Prostate gland (tissue), 2 donors: Measurements from ENCODE around the gene DUOX2. TPM values are rescaled to one million over a fixed set of nuclear protein-coding genes. Genes with fewer than 3 reads are reported as not detected.

Experiments used
- DNase-seq: peaks from one replicate; pipeline ENCODE4 v3.0.0-alpha.2; 2019; ENCODE audit warnings: low spot score
- H3K27ac ChIP-seq, 2 donors: fragments of 200-600 bp; sonication (generic); 2 replicates each; pipeline ENCODE4 v1.5.1; 2017 to 2019
- H3K27me3 ChIP-seq: fragments of 200-600 bp; sonication (generic); replicated peaks from 2 replicates; pipeline ENCODE4 v1.5.1; 2019; ENCODE audit not compliant: insufficient read depth
- H3K36me3 ChIP-seq, 2 donors: fragments of 200-600 bp; sonication (generic); 1 replicate in 1 of 2; 2 replicates in 1 of 2; pipeline versions ENCODE4 v1.5.1 to v1.8.1; 2017 to 2019
- H3K4me1 ChIP-seq: fragments of 200-600 bp; sonication (generic); replicated peaks from 2 replicates; pipeline ENCODE4 v1.5.1; 2019
- H3K4me3 ChIP-seq, 2 donors: fragments of 200-600 bp; sonication (generic); 2 replicates each; pipeline ENCODE4 v1.5.1; 2017 to 2019
- H3K9me3 ChIP-seq: fragments of 200-600 bp; sonication (generic); 2 replicates; pipeline ENCODE4 v1.5.1; 2017
- POLR2A ChIP-seq: fragments of 450-650 bp; IDR thresholded peaks from one replicate; pipeline ENCODE4 v1.6.1; 2016; ENCODE audit warnings: antibody characterized with exemption, mild to moderate bottlenecking
- POLR2AphosphoS5 ChIP-seq: sonication (generic); formaldehyde crosslinking; IDR thresholded peaks from one replicate; pipeline ENCODE4 v1.6.1; 2017; ENCODE audit warnings: antibody characterized with exemption
- WGBS: methylation state at CpG from one replicate; pipeline ENCODE4 v1.1.5; 2018; 5-methylcytosine and 5-hydroxymethylcytosine counted together
- intact Hi-C: fragments of 100-400 bp; cut with DNase I; formaldehyde crosslinking; loops from one replicate; pipeline ENCODE4 v1.14.2; 2022
- total RNA-seq, 2 donors: library from RNA; depleted of rRNA; stranded (reverse); fragments of >200 nt; gene quantifications; one replicate each; pipeline ENCODE4 v1.1.0, GENCODE V29; 2016
- TF ChIP-seq, protein P1 (sequence below), 4 experiments: fragments of 200-600 bp in 2 of 4; fragments of 450-650 bp in 2 of 4; sonication (generic) in 2 of 4; IDR thresholded peaks; 1 replicate in 3 of 4; 2 replicates in 1 of 4; pipeline ENCODE4 v1.5.1; 2016 to 2019; ENCODE audit warnings: antibody characterized with exemption in 4 of 4, mild to moderate bottlenecking in 2 of 4, moderate library complexity in 2 of 4

DUOX2 gene
- total RNA-seq, 2 donors from 2014 or later, result 2.3 to 2.5 TPM

GRCh38 chr15:45091161-45091560, 22.8 kb downstream of the DUOX2 start:
- 59% methylated on average over 7 of the region's 7 CpGs for WGBS
- H3K4me3 ChIP-seq, result no peak overlapping the region
- H3K36me3 ChIP-seq, result no peaks in the 10 kb centered on the region
- intact Hi-C loops, result no loop called here
- H3K9me3 ChIP-seq, result no peaks in the 10 kb centered on the region
- H3K4me1 ChIP-seq, result no peaks in the 10 kb centered on the region
- no peak for TF ChIP-seq POLR2A
- TF ChIP-seq POLR2AphosphoS5, result no peak
- TF ChIP-seq, protein P1, sequence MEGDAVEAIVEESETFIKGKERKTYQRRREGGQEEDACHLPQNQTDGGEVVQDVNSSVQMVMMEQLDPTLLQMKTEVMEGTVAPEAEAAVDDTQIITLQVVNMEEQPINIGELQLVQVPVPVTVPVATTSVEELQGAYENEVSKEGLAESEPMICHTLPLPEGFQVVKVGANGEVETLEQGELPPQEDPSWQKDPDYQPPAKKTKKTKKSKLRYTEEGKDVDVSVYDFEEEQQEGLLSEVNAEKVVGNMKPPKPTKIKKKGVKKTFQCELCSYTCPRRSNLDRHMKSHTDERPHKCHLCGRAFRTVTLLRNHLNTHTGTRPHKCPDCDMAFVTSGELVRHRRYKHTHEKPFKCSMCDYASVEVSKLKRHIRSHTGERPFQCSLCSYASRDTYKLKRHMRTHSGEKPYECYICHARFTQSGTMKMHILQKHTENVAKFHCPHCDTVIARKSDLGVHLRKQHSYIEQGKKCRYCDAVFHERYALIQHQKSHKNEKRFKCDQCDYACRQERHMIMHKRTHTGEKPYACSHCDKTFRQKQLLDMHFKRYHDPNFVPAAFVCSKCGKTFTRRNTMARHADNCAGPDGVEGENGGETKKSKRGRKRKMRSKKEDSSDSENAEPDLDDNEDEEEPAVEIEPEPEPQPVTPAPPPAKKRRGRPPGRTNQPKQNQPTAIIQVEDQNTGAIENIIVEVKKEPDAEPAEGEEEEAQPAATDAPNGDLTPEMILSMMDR (IDR thresholded peaks at IDR 0.05), result no peak
- no peak for DNase-seq
- H3K27me3 ChIP-seq, result no peaks in the 10 kb centered on the region
- no peak overlapping the region for H3K27ac ChIP-seq

GRCh38 chr15:45089712-45090373, 24.1 kb downstream of the DUOX2 start:
- H3K4me1 ChIP-seq, result no peaks in the 10 kb centered on the region
- H3K4me3 ChIP-seq, result no peak overlapping the region
- intact Hi-C loops, result no loop called here
- H3K27me3 ChIP-seq, result no peaks in the 10 kb centered on the region
- no peak overlapping the region for H3K27ac ChIP-seq
- H3K36me3 ChIP-seq, result no peaks in the 10 kb centered on the region
- DNase-seq, result no peak
- H3K9me3 ChIP-seq, result no peaks in the 10 kb centered on the region
- 82% methylated on average over 3 of the region's 3 CpGs for WGBS
- TF ChIP-seq POLR2AphosphoS5, result no peak
- TF ChIP-seq, protein P1 (IDR thresholded peaks at IDR 0.05), result no peak
- TF ChIP-seq POLR2A, result no peak

GRCh38 chr15:45088801-45089711, 24.9 kb downstream of the DUOX2 start:
- DNase-seq, result no peak
- no peaks in the 10 kb centered on the region for H3K36me3 ChIP-seq
- WGBS, result 78% methylated on average over 10 of the region's 10 CpGs
- no peak overlapping the region for H3K27ac ChIP-seq
- intact Hi-C loops, result no loop called here
- no peak for TF ChIP-seq POLR2AphosphoS5
- TF ChIP-seq POLR2A, result no peak
- TF ChIP-seq, protein P1 (IDR thresholded peaks at IDR 0.05), result no peak
- H3K27me3 ChIP-seq, result no peaks in the 10 kb centered on the region
- no peak overlapping the region for H3K4me3 ChIP-seq
- no peaks in the 10 kb centered on the region for H3K4me1 ChIP-seq
- H3K9me3 ChIP-seq, result no peaks in the 10 kb centered on the region

DNA sequence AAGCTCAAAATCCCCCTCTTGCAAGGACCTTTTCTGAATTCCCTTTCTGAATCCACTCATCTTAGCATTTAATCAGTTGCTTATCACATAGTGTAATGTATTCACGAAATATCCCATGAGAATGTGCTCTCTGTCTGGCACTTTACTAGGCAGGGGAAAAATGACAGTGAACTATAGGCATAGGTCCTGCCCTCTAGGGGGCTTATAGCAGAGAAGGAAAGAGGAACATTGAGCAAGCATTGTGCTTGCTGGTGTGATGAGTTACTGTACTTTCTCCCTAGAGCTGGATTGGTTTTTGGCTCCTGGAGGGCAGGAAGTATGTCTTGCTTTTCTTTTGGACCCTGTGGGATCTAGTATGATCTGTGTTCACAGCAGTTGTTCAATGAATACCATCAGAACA, 26.5 kb downstream of the DUOX2 start:
- Histone ChIP-seq H3K9me3 (no peaks in the 10 kb centered on the region), H3K4me3 (no peak overlapping the region), H3K4me1 (peaks cover 3% of the 10 kb centered on the region), H3K27me3 (no peaks in the 10 kb centered on the region), H3K36me3 (no peaks in the 10 kb centered on the region), H3K27ac (no peak overlapping the region)
- 73% methylated on average over 1 of the region's 1 CpG for WGBS
- TF ChIP-seq, protein P1 (IDR thresholded peaks at IDR 0.05), result no peak
- TF ChIP-seq POLR2A, result no peak
- no peak for TF ChIP-seq POLR2AphosphoS5
- intact Hi-C loops, result no loop called here
- no peak for DNase-seq
